NCI-H2107 treated with DMSO at 0.1 percent for 48 hours (cell line): ENCODE data around the gene HTR3B.
A peak's percentile ranks its signal among the peaks of the same experiment; 100 is the strongest.
"Not testable (repeated sequence)": the region's sequence is repeated elsewhere in the genome, so short reads cannot be mapped to it uniquely, and the experiment has no call there.

Experiments
- DNase-seq: peaks from one replicate; lab custom pipeline; 2025; ENCODE audit not compliant: unreplicated experiment; lab: John Stamatoyannopoulos, UW

HTR3B gene

GRCh38 chr11:113937918-113938317 lies 33.3 kb downstream of the HTR3B start:
- no peak for DNase-seq

DNA sequence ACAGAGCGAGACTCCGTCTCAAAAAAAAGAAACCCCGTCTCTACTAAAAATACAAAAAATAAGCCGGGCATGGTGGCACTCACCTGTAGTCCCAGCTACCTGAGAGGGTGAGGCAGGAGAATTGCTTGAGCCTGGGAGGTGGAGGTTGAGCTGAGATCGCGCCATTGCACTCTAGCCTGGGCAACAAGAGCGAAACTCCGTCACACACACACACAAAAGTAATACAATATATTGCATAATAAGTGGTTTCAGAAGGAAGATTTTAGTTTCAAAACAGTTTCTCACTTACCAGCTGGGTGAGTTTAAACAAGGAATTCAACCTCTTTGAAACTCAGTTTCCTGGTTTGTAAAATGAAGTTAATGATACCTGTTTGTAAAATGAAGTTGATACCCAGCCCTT lies 37.7 kb downstream of the HTR3B start:
- no peak for DNase-seq

- not testable (repeated sequence) for DNase-seq
These were observed 41.6 kb downstream of the HTR3B start for GRCh38 chr11:113946162-113946561.

GRCh38 chr11:113947994-113948393 lies 43.4 kb downstream of the HTR3B start:
- no peak for DNase-seq

DNA sequence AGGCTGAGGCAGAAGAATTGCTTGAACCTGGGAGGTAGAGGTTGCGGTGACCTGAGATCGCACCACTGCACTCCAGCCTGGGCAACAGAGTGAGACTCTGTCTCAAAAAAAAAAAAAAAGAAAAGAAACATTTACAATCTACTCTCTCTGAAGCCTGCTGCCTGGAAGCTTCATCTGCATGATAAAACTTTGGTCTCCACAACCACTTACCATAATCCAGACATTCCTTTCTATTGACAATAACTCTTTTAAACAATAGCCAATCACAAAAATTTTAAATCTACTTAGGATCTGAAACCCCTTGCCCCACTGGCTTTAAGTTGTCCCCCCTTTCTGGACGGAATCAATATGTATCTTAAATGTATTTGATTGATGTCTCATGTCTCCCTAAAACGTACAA lies 45.3 kb downstream of the HTR3B start:
- no peak for DNase-seq

DNA sequence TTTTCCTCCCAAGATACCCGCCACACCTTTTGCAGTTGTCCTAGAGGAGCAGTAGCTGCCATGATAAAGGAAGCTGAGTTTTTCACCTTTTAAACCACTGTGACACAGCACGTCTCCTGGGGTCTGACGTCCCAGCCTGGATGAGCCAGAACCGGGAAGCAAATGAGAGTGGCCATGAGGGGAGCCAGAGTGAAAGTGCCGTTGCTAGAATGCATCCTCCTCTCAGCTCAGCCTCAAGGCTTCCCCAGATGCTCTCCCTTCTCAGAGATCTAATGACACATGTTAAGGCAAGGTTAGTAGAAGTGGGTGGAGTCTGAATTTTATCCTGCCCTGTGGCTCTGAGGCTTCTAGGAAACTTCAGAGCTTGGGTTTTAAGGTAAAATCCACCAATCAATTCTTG lies 46.9 kb downstream of the HTR3B start:
- no peak for DNase-seq

GRCh38 chr11:113952070-113952469 lies 47.5 kb downstream of the HTR3B start:
- DNase-seq: no peak

GRCh38 chr11:113952588-113952987 lies 48.0 kb downstream of the HTR3B start:
- no peak for DNase-seq

GRCh38 chr11:113954235-113954634 lies 49.6 kb downstream of the HTR3B start:
- DNase-seq: no peak

GRCh38 chr11:113956986-113957385 lies 52.4 kb downstream of the HTR3B start:
- DNase-seq: no peak

DNA sequence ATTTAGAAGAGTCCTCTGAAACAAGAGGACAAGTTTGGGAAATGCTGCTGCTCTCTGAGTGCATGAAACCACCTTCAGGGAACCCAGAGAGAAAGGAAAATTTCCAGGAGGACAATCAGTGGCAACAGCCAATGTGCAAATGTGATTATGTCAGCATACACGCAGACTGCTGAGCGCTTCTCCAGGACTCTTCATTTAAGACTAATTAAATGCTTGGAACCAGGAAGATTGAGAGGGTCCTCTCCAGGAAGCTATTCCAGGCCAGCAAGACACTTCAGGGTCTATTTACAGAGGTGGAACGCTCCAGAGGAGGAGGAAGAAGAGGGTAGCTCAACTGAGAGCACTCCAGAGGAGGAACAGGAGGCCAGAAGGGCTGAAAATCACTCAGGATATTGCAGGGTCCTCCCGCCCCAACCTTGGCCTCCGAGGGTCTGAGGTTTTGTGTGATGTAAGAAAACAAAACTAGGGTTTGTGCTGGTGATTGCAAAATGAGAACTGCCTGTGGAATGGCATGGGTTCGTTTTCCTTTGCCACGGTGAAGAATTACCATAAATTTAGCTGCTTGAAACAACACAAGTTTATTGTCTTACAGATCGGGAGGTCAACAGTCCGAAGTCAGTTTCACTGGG lies 56.2 kb downstream of the HTR3B start:
- no peak for DNase-seq

GRCh38 chr11:113967361-113967760 lies 62.8 kb downstream of the HTR3B start:
- DNase-seq: no peak

DNA sequence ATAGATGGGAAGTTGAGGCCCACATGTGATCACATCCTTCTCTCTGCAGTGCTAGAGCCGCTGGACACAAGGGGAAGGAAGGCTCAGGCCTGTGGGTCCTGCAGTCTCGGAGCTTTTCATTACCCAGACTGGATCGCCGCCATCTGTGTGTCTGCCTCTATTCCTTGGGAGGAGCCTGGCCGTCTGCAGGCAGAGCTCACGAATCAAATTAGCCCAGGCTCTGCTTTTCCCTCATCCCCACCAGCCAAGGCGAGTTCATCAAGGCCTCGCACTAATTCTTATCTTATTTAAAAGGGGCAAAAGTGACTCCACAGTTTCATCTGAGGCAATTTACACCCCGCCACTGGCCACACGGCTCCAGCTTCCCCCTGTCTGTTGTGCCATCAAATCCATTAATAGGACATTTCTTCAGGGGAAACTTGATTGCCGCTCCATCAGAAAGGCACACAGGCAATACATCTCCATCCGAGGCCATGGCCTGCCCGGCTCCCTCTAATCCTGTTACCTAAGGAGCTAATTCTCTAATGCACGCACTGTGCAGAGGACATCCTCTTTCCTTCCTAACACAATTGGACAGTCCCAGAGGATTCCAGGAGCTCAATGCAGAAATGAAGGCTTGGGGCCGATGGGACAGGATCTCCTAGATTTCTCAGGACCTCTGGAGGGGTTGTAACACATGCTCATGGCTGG lies 67.1 kb downstream of the HTR3B start:
- DNase-seq: no peak

- DNase-seq: peak; percentile 82
These were observed 70.3 kb downstream of the HTR3B start, which contains the start of gene HTR3A for GRCh38 chr11:113974741-113975470. Gene HTR3A, plus strand, starts transcription at chr11:113975108. Its CDS starts 218 bp downstream, at chr11:113975326.

GRCh38 chr11:113977071-113977490 lies 72.5 kb downstream of the HTR3B start:
- no peak for DNase-seq

GRCh38 chr11:113977701-113978100 lies 73.1 kb downstream of the HTR3B start:
- DNase-seq: no peak

GRCh38 chr11:113979431-113979830 lies 74.8 kb downstream of the HTR3B start:
- DNase-seq: no peak

GRCh38 chr11:113980785-113981184 lies 76.2 kb downstream of the HTR3B start:
- no peak for DNase-seq

- DNase-seq: no peak
These were observed 77.7 kb downstream of the HTR3B start for GRCh38 chr11:113982306-113982705.

DNA sequence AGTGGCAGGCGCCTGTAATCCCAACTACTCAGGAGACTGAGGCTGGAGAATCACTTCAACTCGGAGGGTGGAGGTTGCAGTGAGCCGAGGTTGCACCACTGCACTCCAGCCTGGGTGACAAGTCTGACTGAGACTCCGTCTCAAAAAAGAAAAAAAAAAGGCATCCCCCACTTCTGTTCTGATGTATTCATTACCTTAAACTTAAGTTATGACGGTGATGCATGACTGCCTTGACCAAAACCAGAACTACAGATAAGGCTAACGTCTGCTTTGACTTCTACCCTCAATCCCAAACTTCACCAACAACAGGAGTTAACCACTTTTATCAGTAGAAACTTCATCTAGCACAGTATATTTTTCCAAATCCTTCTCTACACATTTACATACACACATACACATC lies 80.2 kb downstream of the HTR3B start:
- no peak for DNase-seq

- no peak for DNase-seq
These were observed 81.3 kb downstream of the HTR3B start for GRCh38 chr11:113985906-113986305.
